HK-2 (cell line): ENCODE measurements around the gene RHOXF1.
"Not testable (repeated sequence)": the region's sequence is repeated elsewhere in the genome, so short reads cannot be mapped to it uniquely, and the experiment has no call there.

Source experiments
- DNase-seq: peaks from one replicate; pipeline ENCODE4 v3.0.0-alpha.2; 2018; ENCODE audit not compliant: unreplicated experiment

The RHOXF1 gene

DNA sequence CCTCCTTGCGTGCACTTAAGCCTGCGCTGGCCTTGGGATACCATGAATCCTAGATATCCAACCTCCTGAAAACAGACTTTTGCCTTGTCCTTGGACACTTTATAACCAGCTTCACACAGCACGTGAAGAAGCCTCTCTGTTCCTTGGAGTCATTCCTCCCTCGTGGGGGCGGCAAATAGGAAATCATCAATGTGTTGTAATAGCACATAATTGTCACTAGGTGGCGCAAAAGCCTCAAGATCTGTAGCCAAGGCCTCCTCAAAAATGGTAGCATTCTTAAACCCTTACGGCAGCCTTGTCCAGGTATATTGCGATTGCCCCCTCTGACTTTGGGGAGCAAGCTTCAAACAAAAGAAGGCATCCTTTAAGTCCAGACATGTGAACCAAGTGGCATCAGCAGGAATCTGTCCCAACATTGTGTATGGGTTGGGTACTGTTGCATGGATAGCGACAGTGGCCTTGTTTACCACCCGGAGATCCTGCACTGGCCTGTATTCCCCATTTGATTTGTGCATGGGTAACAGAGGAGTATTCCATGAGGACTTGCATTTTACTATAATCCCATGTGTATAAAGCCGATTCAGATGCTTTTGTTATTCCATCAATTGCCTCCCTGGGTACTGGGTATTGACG is 30.0 kb downstream of the RHOXF1 start:
- not testable (repeated sequence) for DNase-seq

DNA sequence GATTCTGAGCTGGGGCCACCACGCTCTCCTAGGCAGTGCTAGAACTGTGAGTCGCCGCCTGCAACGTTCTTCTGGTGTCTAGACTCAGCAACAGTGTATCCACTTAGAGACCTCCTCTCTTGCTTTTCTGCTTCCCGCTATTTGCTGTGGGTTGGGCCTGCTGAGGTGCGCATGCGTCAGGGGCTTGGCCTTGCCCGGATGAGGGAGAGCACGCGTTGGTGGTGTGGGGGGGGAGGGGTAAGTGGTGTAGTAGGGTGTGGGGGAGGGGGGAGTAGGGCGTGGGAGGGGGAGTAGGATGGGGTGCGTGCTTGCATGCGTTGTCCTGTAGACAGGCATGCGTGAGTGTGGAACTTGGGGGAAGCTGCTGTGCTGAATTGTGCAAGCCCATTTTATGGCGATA is 38.1 kb downstream of the RHOXF1 start, which contains the start of gene RHOXF2B:
RHOXF2B (minus strand) TSS at position 101 of the 400 bp plus-strand sequence. CDS start 138 bp downstream, outside the sequence.
- DNase-seq: not testable (repeated sequence)

DNA sequence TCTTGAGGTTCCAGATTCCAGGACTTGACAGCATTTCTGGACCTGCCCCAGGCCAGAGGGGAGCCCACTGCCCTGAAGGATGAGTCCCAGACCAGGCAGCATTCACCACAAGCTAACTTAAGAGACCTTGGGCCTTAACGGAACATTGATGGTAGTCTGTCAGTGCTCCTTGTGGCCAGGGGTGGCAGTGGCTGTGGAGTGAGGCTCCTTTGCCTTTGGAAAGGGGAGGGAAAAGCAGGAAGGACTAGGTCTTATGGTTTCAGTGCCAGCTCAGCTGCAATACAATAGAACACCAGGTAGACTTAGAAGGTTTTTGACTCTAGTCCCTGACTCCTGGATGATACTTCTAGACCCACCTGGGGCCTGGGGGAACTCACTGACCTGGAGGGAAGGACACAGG is 49.5 kb downstream of the RHOXF1 start:
- not testable (repeated sequence) for DNase-seq
